HG03469 (cell line): ENCODE measurements around the gene MRPL20.
"Not testable (repeated sequence)": the region's sequence is repeated elsewhere in the genome, so short reads cannot be mapped to it uniquely, and the experiment has no call there.

Experiments
- ATAC-seq: cut with Tn5 transposase; IDR thresholded peaks from one replicate; pipeline ENCODE4 v1.9.1; 2021; ENCODE audit warnings: mild to moderate bottlenecking, moderate library complexity, moderate number of reproducible peaks; ENCODE audit not compliant: unreplicated experiment

The MRPL20 gene

DNA sequence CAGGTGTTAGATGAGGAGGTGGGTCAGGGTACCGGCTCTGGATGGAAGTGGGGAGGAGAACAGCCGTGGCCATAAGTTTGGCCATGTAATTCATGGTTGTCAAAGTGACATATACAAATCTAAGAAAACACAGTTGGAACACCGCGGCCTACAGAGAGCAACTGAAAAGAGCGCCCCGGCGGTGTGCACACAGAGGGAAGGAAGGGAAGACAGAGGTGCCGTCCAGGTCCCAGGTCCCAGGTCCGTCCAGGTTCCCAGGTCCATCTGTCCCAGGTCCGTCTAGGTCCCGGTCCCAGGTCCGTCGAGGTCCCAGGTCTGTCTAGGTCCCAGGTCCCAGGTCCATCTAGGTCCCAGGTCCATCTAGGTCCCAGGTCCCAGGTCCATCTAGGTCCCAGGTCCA, 4.5 kb upstream of the MRPL20 start:
- ATAC-seq: no peak

- not testable (repeated sequence) for ATAC-seq
These were observed 3.1 kb upstream of the MRPL20 start for GRCh38 chr1:1410238-1410637.

DNA sequence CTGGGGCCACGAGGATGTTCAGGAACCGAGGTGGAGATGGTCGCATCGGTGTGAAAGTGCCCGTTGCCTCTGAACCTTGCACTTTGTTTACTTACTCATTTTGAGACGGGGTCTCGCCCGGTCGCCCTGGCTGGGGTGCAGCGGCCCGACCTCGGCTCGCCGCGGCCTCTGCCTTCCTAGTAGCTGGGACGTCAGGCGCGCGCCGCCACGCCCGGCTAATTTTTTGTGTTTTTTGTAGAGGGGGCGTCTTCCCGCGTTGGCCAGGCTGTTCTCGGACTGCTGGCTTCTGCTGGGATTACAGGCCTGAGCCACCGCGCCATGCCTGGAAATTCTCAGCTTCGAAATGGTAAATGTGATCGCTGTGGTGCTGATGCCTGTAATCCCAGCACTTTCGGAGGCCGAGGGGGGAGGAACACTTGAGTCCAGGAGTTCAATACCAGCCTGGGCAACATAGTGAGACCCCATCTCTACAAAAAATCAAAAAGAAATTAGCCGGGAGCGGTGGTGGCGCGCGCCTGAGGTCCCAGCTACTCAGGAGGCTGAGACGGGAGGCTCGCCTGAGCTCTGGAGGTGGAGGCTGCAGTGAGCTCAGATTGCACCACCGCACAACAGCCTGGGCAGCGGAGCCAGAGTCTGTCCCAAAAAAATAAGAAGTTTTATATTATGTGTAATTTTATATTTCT, 684 bp upstream of the MRPL20 start:
- ATAC-seq: no peak

GRCh38 chr1:1406101-1406820, 832 bp downstream of the MRPL20 start:
- no peak for ATAC-seq

DNA sequence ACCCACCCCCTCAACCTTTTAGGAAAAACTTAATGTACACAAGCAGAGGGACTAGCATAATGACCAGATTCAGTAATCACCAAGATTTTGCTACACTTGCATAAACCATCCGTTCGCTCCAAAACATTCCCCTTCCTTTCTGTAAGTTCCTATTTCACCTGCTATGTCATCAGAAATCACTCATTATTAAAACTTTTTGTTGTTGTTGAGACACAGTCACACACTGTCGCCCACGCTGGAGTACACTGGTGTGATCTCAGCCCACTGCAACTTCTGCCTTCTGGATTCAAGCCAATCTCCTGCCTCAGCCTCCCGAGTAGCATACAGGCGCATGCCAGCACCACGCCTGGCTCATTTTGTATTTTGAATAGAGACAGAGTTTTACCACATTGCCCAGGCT, 3.4 kb downstream of the MRPL20 start:
- no peak for ATAC-seq

DNA sequence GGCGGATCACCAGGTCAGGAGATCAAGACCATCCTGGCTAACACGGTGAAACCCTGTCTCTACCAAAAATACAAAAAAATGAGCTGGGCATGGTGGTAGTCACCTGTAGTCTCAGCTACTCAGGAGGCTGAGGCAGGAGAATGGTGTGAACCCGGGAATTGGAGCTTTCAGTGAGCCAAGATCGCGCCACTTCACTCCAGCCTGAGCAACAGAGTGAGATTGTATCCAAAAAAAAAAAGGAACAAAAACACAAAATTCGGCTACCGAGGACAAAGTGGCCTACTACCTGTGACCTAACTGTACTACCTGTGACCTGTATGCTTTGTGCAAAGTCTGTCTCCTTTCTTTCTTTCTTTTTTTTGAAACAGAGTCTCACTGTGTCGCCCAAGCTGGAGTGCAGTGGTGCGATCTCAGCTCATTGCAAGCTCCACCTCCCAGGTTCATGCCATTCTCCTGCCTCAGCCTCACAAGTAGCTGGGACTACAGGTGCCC, 4.1 kb downstream of the MRPL20 start:
- not testable (repeated sequence) for ATAC-seq

DNA sequence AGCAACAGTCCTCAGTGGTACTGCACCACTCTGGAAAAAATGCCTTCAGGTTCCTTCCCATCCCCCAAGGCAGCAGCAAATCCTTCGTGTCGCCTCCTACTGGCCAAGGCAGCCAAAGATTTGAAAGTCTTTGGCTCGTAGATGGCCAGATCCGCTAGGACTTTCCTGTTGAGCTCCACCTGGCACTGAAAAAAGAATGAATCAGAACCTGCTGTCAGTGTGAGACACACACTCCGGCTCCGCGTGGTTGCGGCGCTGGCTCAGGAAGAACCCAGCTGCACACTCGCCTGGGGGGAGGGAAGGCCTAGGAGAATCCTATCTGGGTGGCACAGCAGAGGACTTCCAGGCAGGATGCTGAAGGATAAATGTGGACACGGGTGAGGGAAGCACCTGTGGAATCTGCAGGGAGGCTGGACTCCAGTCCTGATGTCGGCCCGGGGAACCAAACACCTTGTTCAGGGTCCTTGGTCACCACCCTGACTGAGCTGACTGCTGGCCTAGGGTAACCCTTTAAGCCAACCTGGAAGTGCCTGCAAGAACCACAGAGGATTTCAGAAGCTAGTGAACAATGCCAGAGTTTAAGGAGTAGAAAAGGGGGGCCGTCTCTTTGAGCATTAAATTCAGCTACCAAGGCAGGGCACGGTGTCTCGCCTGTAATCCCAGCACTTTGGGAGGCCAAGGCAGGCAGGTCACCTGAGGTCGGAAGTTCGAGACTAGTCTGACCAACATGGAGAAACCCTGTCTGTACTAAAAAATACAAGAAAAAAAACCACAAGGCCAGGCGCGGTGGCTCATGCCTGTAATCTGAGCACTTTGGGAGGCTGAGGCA, 4.8 kb downstream of the MRPL20 start:
- no peak for ATAC-seq

GRCh38 chr1:1401457-1402010, 5.6 kb downstream of the MRPL20 start:
- no peak for ATAC-seq

DNA sequence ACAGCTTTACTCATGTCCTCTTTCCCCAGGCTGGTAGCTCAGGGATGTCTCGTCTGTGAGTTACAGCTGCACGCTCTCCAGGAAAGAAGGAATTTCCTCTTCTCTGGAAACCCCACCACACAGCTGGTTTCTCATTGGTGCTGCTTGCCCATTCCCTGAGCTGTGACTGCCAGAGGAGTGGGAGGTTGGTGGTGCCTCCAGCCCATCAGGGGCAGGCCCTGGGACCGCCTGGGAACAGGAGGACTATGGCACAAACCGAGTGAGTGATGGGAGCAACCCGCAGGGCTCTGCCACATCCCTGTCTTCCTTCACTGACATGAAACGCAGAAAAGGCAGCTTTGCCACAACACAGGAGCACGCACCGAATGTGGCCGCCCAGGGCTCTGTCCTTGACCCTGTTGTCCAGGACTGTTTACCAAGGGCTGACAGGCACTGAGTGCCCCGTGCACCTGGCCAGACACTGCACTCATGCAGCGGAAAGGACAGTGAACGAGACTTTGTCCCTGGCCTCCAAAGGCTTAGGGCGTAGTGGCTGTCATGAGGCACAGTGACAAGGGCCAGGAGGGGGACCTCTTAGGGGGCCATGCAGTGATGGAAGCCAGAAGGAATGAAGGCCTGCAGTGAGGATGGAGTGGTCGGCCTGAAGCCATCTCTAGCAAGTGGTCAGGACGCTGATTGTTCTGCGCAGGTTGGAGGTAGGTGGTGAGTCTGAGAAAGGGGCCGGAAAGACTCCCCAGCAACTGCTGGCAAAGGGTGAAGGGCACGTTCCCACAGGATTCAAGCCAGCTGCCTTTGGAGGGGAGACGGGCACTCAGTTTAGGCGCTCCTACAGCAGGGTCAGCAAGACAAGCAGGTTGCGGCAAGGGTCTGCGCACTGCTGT, 6.3 kb downstream of the MRPL20 start:
- ATAC-seq: no peak

GRCh38 chr1:1399872-1400575, 7.1 kb downstream of the MRPL20 start:
- ATAC-seq: no peak

GRCh38 chr1:1399187-1399871, 7.8 kb downstream of the MRPL20 start, which contains the start of gene CCNL2:
CCNL2 (minus strand) TSS chr1:1399335; CDS start chr1:1399306, 29 bp downstream.
- peak; percentile 80 for ATAC-seq

DNA sequence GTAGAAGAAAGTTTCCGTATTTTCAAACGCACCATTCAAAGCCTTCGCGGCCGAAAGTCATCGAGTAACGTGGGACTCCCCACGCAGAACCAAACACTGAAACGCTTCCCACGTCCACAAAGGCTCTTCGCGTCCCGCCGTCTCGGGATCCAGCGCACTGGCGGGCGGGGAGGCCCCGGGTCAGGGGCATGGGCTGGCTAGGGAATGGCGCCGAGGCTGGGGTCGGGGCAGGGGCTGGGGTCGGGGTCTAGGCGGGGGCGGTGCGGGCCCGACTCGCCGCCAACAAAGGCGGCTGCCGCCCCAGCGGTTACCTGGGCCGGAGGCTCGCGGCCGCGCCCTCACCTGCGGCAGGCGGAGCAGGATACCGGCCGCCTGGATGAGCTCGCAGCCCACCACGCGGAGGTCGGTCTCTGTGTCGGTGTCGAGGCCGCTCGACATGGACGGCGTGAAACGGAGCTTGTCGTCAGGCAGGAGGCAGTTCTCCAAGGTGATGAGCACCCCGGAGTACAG, 8.4 kb downstream of the MRPL20 start:
- no peak for ATAC-seq

GRCh38 chr1:1397839-1398523, 9.1 kb downstream of the MRPL20 start:
- no peak for ATAC-seq

GRCh38 chr1:1395166-1395565, 11.9 kb downstream of the MRPL20 start:
- no peak for ATAC-seq

DNA sequence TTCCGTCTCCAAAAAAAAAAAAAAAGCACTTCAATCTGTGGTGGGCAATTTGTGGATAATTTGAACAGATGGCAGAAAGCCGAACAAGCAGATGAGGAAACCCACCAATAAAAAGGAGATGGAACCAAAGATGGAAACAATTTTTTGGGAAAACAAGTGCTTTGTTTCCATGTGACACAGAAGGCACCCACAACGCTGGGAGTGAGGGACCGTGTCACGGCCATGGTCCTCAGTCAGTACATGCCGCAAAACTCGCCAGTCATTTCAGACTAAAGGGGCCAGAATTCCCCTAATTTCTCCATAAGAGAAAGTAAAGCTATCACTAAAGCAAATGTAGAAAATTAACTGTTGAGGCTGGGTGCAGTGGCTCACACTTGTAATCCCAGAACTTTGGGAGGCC, 13.0 kb downstream of the MRPL20 start:
- no peak for ATAC-seq

DNA sequence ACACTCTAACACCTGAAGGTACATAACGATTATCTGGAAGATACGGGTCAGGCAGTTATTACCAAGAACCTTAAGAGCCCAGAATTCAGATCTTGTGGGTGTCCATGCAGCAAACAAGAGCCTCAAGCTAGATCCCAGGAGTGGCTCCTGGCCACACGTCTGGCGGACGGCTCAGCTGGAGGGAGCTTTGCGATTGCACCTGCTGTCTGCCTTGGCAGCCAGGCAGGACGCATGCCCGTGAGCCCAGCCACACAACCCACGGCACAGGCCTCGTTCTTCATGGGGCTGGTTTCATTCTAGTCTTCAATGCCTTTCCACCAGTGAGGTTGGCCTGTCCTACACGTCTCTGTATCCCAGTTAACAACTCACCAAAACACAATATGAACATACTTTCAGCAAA, 13.7 kb downstream of the MRPL20 start:
- no peak for ATAC-seq

DNA sequence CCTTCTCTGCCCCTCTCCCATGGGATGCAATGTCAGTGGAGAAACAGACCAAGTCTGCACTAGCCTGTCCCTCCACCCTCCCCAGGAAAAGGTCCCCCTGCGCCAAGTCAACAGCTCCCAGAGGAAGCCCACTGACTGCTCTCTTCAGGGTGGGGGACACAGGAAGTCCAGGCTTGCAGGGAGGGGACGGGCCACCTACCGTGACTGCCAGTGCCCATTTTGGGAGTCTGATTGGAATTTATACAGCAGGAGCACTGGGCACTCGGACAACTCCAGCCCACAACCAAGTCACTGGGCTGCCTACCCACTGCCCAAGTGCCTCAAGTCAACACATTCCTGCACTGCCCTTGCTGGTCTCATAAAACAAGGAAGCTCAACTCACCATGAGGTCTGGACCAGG, 14.1 kb downstream of the MRPL20 start:
- ATAC-seq: no peak

GRCh38 chr1:1391225-1391624, 15.9 kb downstream of the MRPL20 start:
- no peak for ATAC-seq
